ENCODE data around the gene BRINP3.

Gene BRINP3

GRCh38 chr1:190312763-190313162 is 164.9 kb downstream of the BRINP3 start:
- no peak for DNase-seq

- DNase-seq: no peak
Measured at GRCh38 chr1:190303501-190303900, 174.2 kb downstream of the BRINP3 start.

GRCh38 chr1:190296453-190296852 is 181.2 kb downstream of the BRINP3 start:
- no peak for DNase-seq

- DNase-seq: no peak
Measured at GRCh38 chr1:190289897-190290296, 187.8 kb downstream of the BRINP3 start.

- DNase-seq: no peak
Measured at GRCh38 chr1:190286111-190286510, 191.6 kb downstream of the BRINP3 start.

GRCh38 chr1:190277107-190277506 is 200.6 kb downstream of the BRINP3 start:
- DNase-seq: no peak

- DNase-seq: no peak
Measured at GRCh38 chr1:190274721-190275120, 202.9 kb downstream of the BRINP3 start.

- no peak for DNase-seq
Measured at GRCh38 chr1:190273161-190273560, 204.5 kb downstream of the BRINP3 start.

GRCh38 chr1:190262538-190262937 is 215.1 kb downstream of the BRINP3 start:
- no peak for DNase-seq

- no peak for DNase-seq
Measured at GRCh38 chr1:190259424-190259823, 218.2 kb downstream of the BRINP3 start.

- no peak for DNase-seq
Measured at GRCh38 chr1:190258003-190258402, 219.7 kb downstream of the BRINP3 start.

- no peak for DNase-seq
Measured at GRCh38 chr1:190252046-190252445, 225.6 kb downstream of the BRINP3 start.

GRCh38 chr1:190250368-190250767 is 227.3 kb downstream of the BRINP3 start:
- no peak for DNase-seq

- no peak for DNase-seq
Measured at GRCh38 chr1:190244406-190244805, 233.3 kb downstream of the BRINP3 start.

GRCh38 chr1:190243056-190243455 is 234.6 kb downstream of the BRINP3 start:
- DNase-seq: no peak

GRCh38 chr1:190226006-190226405 is 251.7 kb downstream of the BRINP3 start:
- no peak for DNase-seq

GRCh38 chr1:190212450-190212849 is 265.2 kb downstream of the BRINP3 start:
- DNase-seq: no peak

GRCh38 chr1:190207733-190208132 is 269.9 kb downstream of the BRINP3 start:
- no peak for DNase-seq

GRCh38 chr1:190205713-190206112 is 272.0 kb downstream of the BRINP3 start:
- no peak for DNase-seq

GRCh38 chr1:190196020-190196419 is 281.6 kb downstream of the BRINP3 start:
- DNase-seq: no peak

- no peak for DNase-seq
Measured at GRCh38 chr1:190193508-190194115, 284.1 kb downstream of the BRINP3 start.

GRCh38 chr1:190192627-190193026 is 285.0 kb downstream of the BRINP3 start:
- no peak for DNase-seq

- no peak for DNase-seq
Measured at GRCh38 chr1:190183588-190183987, 294.1 kb downstream of the BRINP3 start.

- no peak for DNase-seq
Measured at GRCh38 chr1:190179817-190180216, 297.8 kb downstream of the BRINP3 start.

GRCh38 chr1:190178827-190179226 is 298.8 kb downstream of the BRINP3 start:
- no peak for DNase-seq

GRCh38 chr1:190177555-190177954 is 300.1 kb downstream of the BRINP3 start:
- DNase-seq: no peak
